OCI-LY7 (cell line): Measurements from ENCODE around the gene MRPL10. TPM values are rescaled to one million over a fixed set of nuclear protein-coding genes. Genes with fewer than 3 reads are reported as not detected.

ENCODE experiments used
- BruUV-seq: library from RNA; stranded (reverse); fragments of 400-500 nt; replicated peaks from 2 replicates; lab custom pipeline; 2021; lab: Mats Ljungman, UMichigan
- CTCF ChIA-PET: fragments of 300-600 bp; sonication (Branson Sonifier 250); formaldehyde crosslinking; loops from one replicate; lab custom pipeline; 2022; ENCODE audit warnings: antibody characterized with exemption; ENCODE audit not compliant: unreplicated experiment; lab: Charles Lee
- POLR2A ChIA-PET: fragments of 300-600 bp; sonication (Branson Sonifier 250); formaldehyde crosslinking; loops from one replicate; lab custom pipeline; 2022; ENCODE audit warnings: antibody characterized with exemption; lab: Charles Lee
- DNase-seq: peaks from one replicate; pipeline ENCODE4 v3.0.0-alpha.2; 2015; ENCODE audit warnings: low spot score
- H2AFZ ChIP-seq: fragments of 200-600 bp; sonication (generic), shearing (Covaris generic); 2 replicates; pipeline ENCODE4 v1.6.1; 2014; ENCODE audit warnings: mild to moderate bottlenecking, antibody characterized with exemption, low read length, moderate library complexity
- H3K27ac ChIP-seq: fragments of 200-600 bp; sonication (generic); 2 replicates; pipeline ENCODE4 v1.5.1; 2014; ENCODE audit warnings: mixed run types, low read depth, mild to moderate bottlenecking, moderate library complexity, low read length, inconsistent platforms; ENCODE audit not compliant: poor library complexity, severe bottlenecking
- H3K36me3 ChIP-seq: fragments of 200-600 bp; sonication (generic); 2 replicates; pipeline ENCODE4 v1.6.1; 2014; ENCODE audit warnings: mild to moderate bottlenecking, antibody characterized with exemption, low read length, moderate library complexity, mixed read lengths; ENCODE audit not compliant: insufficient read depth
- H3K4me1 ChIP-seq: fragments of 200-600 bp; sonication (generic); 2 replicates; pipeline ENCODE4 v1.5.1; 2014; ENCODE audit warnings: mild to moderate bottlenecking, low read length; ENCODE audit not compliant: insufficient read depth, poor library complexity, severe bottlenecking
- H3K4me2 ChIP-seq: fragments of 200-600 bp; sonication (generic); 2 replicates; pipeline ENCODE4 v1.6.1; 2014; ENCODE audit warnings: mild to moderate bottlenecking, low read length
- H3K4me3 ChIP-seq: fragments of 200-600 bp; sonication (generic); 2 replicates; pipeline ENCODE4 v1.5.1; 2014; ENCODE audit warnings: mild to moderate bottlenecking, low read depth, low read length; ENCODE audit not compliant: poor library complexity, severe bottlenecking
- H3K79me2 ChIP-seq: fragments of 200-600 bp; sonication (generic); 2 replicates; pipeline ENCODE4 v1.6.1; 2016; ENCODE audit warnings: low read depth, mild to moderate bottlenecking, low read length, moderate library complexity, mixed read lengths; ENCODE audit not compliant: insufficient read depth
- H3K9me2 ChIP-seq: fragments of 200-600 bp; sonication (generic); 2 replicates; pipeline ENCODE4 v1.6.1; 2016; ENCODE audit warnings: mild to moderate bottlenecking, low read length, mixed read lengths; ENCODE audit not compliant: insufficient read depth
- H3K9me3 ChIP-seq: fragments of 200-600 bp; sonication (generic); 2 replicates; pipeline ENCODE4 v1.6.1; 2014; ENCODE audit warnings: mild to moderate bottlenecking, mixed run types, low read length, mixed read lengths
- H4K20me1 ChIP-seq: fragments of 200-600 bp; sonication (generic); 2 replicates; pipeline ENCODE4 v1.6.1; 2014; ENCODE audit warnings: mild to moderate bottlenecking, antibody characterized with exemption, low read length, moderate library complexity, mixed read lengths; ENCODE audit not compliant: insufficient read depth
- EZH2phosphoT487 ChIP-seq: fragments of 200-600 bp; sonication (generic); IDR thresholded peaks from 2 replicates; pipeline ENCODE4 v1.6.1; 2018; ENCODE audit warnings: low read depth, borderline replicate concordance, mild to moderate bottlenecking, mixed run types, antibody characterized with exemption, low read length, moderate library complexity, mixed read lengths
- intact Hi-C: fragments of 100-400 bp; cut with micrococcal nuclease; formaldehyde crosslinking; loops from one replicate; pipeline ENCODE4 v1.10.0; 2022; ENCODE audit not compliant: unreplicated experiment
- total RNA-seq, 2 experiments: library from RNA; depleted of rRNA in 1 of 2; stranded (reverse); fragments of >200 nt in 1 of 2; shearing (Covaris generic) in 1 of 2; gene quantifications; 2 replicates each; pipeline ENCODE4 v1.2.3, GENCODE V29; 2014 to 2022
- TF ChIP-seq, protein P1 (sequence below): fragments of 200-600 bp; sonication (generic); conservative IDR thresholded peaks from 2 replicates; pipeline ENCODE4 v1.5.1; 2014; ENCODE audit warnings: mild to moderate bottlenecking, antibody characterized with exemption, low read length, moderate library complexity, mixed read lengths

Gene MRPL10
- total RNA-seq, 2 experiments from 2014 or later = 50.8 to 56.7 TPM

DNA sequence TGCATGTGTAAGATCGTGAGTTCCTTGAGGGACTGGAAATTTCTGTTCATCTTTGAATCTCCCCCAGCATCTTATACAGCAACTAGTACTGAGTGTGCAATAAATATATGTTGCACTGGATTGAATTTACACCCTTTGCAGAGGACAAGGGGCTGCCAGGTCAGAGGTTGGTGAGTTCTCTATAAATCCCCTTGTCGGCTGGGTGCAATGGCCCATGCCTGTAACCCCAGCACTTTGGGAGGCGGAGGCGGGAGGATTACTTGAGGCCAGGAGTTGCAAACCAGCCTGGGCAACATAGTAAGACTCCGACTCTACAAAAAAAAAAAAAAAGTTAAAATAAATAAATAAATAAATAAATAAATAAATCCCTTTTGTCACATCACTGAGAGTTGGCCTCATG lies 29.0 kb upstream of the MRPL10 start:
- H4K20me1 ChIP-seq = no peaks in the 10 kb centered on the region
- H3K9me3 ChIP-seq = no peaks in the 10 kb centered on the region
- ChIA-PET CTCF (no interaction called here), POLR2A (no interaction called here)
- no peaks in the 10 kb centered on the region for H3K79me2 ChIP-seq
- H3K27ac ChIP-seq = no peak overlapping the region
- no peak for DNase-seq
- no peaks in the 10 kb centered on the region for H3K9me2 ChIP-seq
- peaks cover 4% of the 10 kb centered on the region for H3K4me1 ChIP-seq
- no peaks in the 10 kb centered on the region for H3K36me3 ChIP-seq
- no peak overlapping the region for H2AFZ ChIP-seq
- intact Hi-C loops = no loop called here
- no peak overlapping the region for H3K4me2 ChIP-seq
- BruUV-seq = no TSS peak
- TF ChIP-seq EZH2phosphoT487 = no peak
- TF ChIP-seq, protein P1, sequence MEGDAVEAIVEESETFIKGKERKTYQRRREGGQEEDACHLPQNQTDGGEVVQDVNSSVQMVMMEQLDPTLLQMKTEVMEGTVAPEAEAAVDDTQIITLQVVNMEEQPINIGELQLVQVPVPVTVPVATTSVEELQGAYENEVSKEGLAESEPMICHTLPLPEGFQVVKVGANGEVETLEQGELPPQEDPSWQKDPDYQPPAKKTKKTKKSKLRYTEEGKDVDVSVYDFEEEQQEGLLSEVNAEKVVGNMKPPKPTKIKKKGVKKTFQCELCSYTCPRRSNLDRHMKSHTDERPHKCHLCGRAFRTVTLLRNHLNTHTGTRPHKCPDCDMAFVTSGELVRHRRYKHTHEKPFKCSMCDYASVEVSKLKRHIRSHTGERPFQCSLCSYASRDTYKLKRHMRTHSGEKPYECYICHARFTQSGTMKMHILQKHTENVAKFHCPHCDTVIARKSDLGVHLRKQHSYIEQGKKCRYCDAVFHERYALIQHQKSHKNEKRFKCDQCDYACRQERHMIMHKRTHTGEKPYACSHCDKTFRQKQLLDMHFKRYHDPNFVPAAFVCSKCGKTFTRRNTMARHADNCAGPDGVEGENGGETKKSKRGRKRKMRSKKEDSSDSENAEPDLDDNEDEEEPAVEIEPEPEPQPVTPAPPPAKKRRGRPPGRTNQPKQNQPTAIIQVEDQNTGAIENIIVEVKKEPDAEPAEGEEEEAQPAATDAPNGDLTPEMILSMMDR = no peak
- H3K4me3 ChIP-seq = no peak overlapping the region

DNA sequence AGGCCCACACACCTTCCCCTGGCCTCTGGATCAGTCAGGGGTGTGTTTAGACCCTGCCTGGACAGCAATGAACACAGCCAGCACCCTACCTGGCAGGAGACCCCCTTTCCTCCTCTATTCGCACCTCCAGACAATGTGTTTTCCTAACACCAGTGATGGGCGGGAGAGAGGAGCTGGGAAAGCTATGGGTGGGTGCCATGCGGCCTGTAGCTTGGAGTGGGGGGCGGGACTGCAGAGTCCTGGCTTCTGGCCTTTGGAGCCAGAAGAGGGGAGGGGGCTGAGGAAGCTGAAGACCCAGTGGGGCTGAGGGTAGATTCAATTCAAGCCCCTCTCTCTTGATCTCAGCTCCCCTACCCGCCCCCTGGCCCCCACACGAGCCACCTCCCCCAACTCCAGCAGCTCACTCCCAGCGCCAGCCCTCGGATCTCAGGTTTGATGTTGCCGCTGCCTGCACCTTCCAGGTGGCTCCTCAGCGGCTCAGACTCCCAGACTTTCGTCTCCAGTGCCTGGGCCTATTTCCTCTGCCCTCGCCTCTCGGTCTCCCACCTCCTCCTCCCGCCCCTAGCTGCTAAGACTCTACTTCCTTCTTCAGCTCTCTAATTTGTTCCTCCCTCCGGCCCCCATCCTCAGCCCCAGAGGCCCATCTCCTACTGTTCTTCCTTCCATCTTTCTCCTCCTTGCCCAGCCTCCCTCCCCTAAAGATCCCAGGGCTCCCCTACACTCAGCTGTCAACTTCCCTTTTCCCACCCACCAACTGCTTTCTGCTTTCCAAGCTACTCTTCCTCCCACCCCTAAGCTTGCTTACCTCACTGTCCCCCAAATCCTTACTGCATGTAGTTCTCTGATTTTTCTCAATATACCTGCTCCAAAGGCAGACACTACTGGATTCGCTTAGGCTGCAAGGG lies 26.5 kb upstream of the MRPL10 start:
- H2AFZ ChIP-seq = no peak overlapping the region
- POLR2A ChIA-PET = no interaction called here

More for the DNA sequence above, 26.5 kb upstream of the MRPL10 start:
- no peak for DNase-seq
- intact Hi-C loops = no loop called here
- no peaks in the 10 kb centered on the region for H4K20me1 ChIP-seq
- H3K4me3 ChIP-seq = no peak overlapping the region
- H3K4me1 ChIP-seq = peaks cover 3% of the 10 kb centered on the region
- no peaks in the 10 kb centered on the region for H3K9me2 ChIP-seq
- no peak overlapping the region for H3K27ac ChIP-seq
- no peak for TF ChIP-seq EZH2phosphoT487
- TF ChIP-seq, protein P1 = no peak
- H3K79me2 ChIP-seq = no peaks in the 10 kb centered on the region
- H3K4me2 ChIP-seq = no peak overlapping the region
- BruUV-seq = no TSS peak
- CTCF ChIA-PET = no interaction called here
- H3K36me3 ChIP-seq = no peaks in the 10 kb centered on the region
- no peaks in the 10 kb centered on the region for H3K9me3 ChIP-seq
